BE2C (cell line): ENCODE measurements around the gene MYH16.
"Not testable (repeated sequence)": the region's sequence is repeated elsewhere in the genome, so short reads cannot be mapped to it uniquely, and the experiment has no call there.

Source experiments
- DNase-seq: peaks from one replicate; pipeline ENCODE4 v3.0.0-alpha.2; 2020
- H3K27me3 ChIP-seq: fragments of 250-450 bp; sonication (Bioruptor Pico); 2 replicates; pipeline ENCODE4 v1.5.1; 2020; ENCODE audit warnings: mild to moderate bottlenecking
- H3K36me3 ChIP-seq: fragments of 250-450 bp; sonication (Bioruptor Pico); 2 replicates; pipeline ENCODE4 v1.5.1; 2020; ENCODE audit warnings: mild to moderate bottlenecking
- H3K4me1 ChIP-seq: fragments of 250-450 bp; sonication (Bioruptor Pico); 2 replicates; pipeline ENCODE4 v1.5.1; 2020
- H3K4me3 ChIP-seq: 2 replicates; pipeline ENCODE4 v1.5.1; 2011; ENCODE audit warnings: low read depth, low read length
- H3K9me3 ChIP-seq: fragments of 250-450 bp; sonication (Bioruptor Pico); 2 replicates; pipeline ENCODE4 v1.5.1; 2020
- TF ChIP-seq, protein P1 (sequence below): IDR thresholded peaks from 2 replicates; pipeline ENCODE4 v1.5.1; 2012; ENCODE audit warnings: mild to moderate bottlenecking, low read depth, low read length

MYH16 gene

GRCh38 chr7:99278180-99278579 is 5.5 kb downstream of the MYH16 start:
- TF ChIP-seq, protein P1, sequence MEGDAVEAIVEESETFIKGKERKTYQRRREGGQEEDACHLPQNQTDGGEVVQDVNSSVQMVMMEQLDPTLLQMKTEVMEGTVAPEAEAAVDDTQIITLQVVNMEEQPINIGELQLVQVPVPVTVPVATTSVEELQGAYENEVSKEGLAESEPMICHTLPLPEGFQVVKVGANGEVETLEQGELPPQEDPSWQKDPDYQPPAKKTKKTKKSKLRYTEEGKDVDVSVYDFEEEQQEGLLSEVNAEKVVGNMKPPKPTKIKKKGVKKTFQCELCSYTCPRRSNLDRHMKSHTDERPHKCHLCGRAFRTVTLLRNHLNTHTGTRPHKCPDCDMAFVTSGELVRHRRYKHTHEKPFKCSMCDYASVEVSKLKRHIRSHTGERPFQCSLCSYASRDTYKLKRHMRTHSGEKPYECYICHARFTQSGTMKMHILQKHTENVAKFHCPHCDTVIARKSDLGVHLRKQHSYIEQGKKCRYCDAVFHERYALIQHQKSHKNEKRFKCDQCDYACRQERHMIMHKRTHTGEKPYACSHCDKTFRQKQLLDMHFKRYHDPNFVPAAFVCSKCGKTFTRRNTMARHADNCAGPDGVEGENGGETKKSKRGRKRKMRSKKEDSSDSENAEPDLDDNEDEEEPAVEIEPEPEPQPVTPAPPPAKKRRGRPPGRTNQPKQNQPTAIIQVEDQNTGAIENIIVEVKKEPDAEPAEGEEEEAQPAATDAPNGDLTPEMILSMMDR, result no peak
- H3K4me3 ChIP-seq, result no peak overlapping the region
- no peaks in the 10 kb centered on the region for H3K36me3 ChIP-seq
- DNase-seq, result no peak
- no peaks in the 10 kb centered on the region for H3K27me3 ChIP-seq
- no peaks in the 10 kb centered on the region for H3K4me1 ChIP-seq
- no peaks in the 10 kb centered on the region for H3K9me3 ChIP-seq

- not testable (repeated sequence) for H3K27me3 ChIP-seq, H3K36me3 ChIP-seq, H3K4me1 ChIP-seq, H3K4me3 ChIP-seq, H3K9me3 ChIP-seq, DNase-seq
Measured at GRCh38 chr7:99284165-99284564, 11.5 kb downstream of the MYH16 start.

- no peaks in the 10 kb centered on the region for H3K9me3 ChIP-seq
- no peak overlapping the region for H3K4me3 ChIP-seq
- H3K36me3 ChIP-seq, result no peaks in the 10 kb centered on the region
- H3K4me1 ChIP-seq, result no peaks in the 10 kb centered on the region
- H3K27me3 ChIP-seq, result no peaks in the 10 kb centered on the region
- TF ChIP-seq, protein P1, result no peak
- DNase-seq, result no peak
Measured at GRCh38 chr7:99287779-99288534, 15.3 kb downstream of the MYH16 start.

DNA sequence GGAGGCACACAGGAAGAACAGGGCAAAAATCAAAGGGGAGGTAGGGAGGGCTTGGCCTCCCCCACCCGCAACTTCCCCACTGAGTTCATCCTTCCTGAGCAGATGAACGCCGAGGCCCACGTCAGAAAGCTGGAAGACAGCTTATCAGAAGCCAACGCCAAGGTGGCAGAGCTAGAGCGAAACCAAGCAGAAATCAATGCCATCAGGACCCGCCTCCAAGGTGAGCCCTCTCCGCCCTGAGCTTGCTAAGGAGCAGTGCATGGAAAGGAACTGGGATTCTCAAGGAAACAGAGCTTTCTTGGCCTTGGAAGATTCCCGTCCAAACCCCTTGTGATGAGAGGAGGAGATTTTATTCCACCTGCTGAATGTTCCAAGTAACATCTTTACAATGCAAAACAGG is 16.5 kb downstream of the MYH16 start:
- H3K36me3 ChIP-seq, result no peaks in the 10 kb centered on the region
- H3K9me3 ChIP-seq, result no peaks in the 10 kb centered on the region
- no peaks in the 10 kb centered on the region for H3K27me3 ChIP-seq
- no peak for DNase-seq
- no peak overlapping the region for H3K4me3 ChIP-seq
- TF ChIP-seq, protein P1, result no peak
- H3K4me1 ChIP-seq, result no peaks in the 10 kb centered on the region

DNA sequence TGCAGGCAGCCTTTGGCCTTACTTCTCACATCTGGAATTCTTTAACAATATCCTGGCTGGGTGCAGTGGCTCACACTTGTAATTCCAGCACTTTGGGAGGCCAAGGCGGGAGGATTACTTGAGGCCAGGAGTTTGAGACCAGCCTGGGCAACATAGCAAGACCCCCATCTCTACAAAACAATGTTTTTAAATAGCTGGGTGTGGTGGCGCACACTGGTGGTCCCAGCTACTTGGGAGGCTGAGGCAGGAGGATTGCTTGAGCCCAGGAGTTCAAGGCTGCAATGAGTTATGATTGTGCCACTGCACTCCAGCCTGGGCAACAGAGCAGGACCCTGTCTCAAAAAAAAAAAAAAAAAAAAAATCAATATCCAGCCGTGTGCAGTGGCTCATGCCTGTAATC is 17.5 kb downstream of the MYH16 start:
- not testable (repeated sequence) for H3K9me3 ChIP-seq, H3K27me3 ChIP-seq, H3K36me3 ChIP-seq, H3K4me3 ChIP-seq, H3K4me1 ChIP-seq, DNase-seq

GRCh38 chr7:99290980-99291607 is 18.5 kb downstream of the MYH16 start:
- Histone ChIP-seq H3K4me1 (no peaks in the 10 kb centered on the region), H3K9me3 (no peaks in the 10 kb centered on the region), H3K4me3 (no peak overlapping the region), H3K36me3 (no peaks in the 10 kb centered on the region), H3K27me3 (no peaks in the 10 kb centered on the region)
- DNase-seq, result no peak
- TF ChIP-seq, protein P1, result no peak

- TF ChIP-seq, protein P1, result no peak
- H3K4me1 ChIP-seq, result no peaks in the 10 kb centered on the region
- no peaks in the 10 kb centered on the region for H3K36me3 ChIP-seq
- H3K9me3 ChIP-seq, result no peaks in the 10 kb centered on the region
- no peaks in the 10 kb centered on the region for H3K27me3 ChIP-seq
- DNase-seq, result no peak
- H3K4me3 ChIP-seq, result no peak overlapping the region
Measured at GRCh38 chr7:99292127-99292526, 19.5 kb downstream of the MYH16 start.
